H54 (cell line): ENCODE data around the gene ABCF3.

Experiments used
- DNase-seq: peaks from one replicate; pipeline ENCODE4 v3.0.0; 2011; ENCODE audit warnings: low spot score, mixed read lengths; ENCODE audit not compliant: insufficient read length
- FAIRE-seq: peaks from 3 replicates; lab custom pipeline; 2011; peaks lifted over from hg19 to GRCh38; lab: Jason Lieb, UNC
- POLR2A ChIP-seq: IDR thresholded peaks from 2 replicates; pipeline ENCODE4 v1.6.1; 2011; ENCODE audit warnings: low read depth, mild to moderate bottlenecking, low read length

Gene ABCF3

GRCh38 chr3:184227481-184227935 lies 41.5 kb downstream of the ABCF3 start:
- FAIRE-seq (no peak), DNase-seq (peak; percentile 89)
- no peak for TF ChIP-seq POLR2A

- FAIRE-seq, result no peak
- no peak for DNase-seq
- TF ChIP-seq POLR2A, result no peak
These were observed 42.6 kb downstream of the ABCF3 start for GRCh38 chr3:184228376-184229137.

- DNase-seq (peak; percentile 99), FAIRE-seq (no peak)
- no peak for TF ChIP-seq POLR2A
These were observed 43.5 kb downstream of the ABCF3 start, which contains the start of gene VWA5B2 for GRCh38 chr3:184229394-184230080. TSS of gene VWA5B2 (plus strand) at chr3:184229585. CDS start at chr3:184230529, 944 bp downstream.

GRCh38 chr3:184230081-184230602 lies 44.1 kb downstream of the ABCF3 start:
- FAIRE-seq (no peak), DNase-seq (no peak)
- no peak for TF ChIP-seq POLR2A

- no peak for TF ChIP-seq POLR2A
- no peak for DNase-seq
- no peak for FAIRE-seq
These were observed 44.9 kb downstream of the ABCF3 start for GRCh38 chr3:184230603-184231528.

GRCh38 chr3:184231671-184232070 lies 45.7 kb downstream of the ABCF3 start:
- no peak for FAIRE-seq
- no peak for TF ChIP-seq POLR2A
- no peak for DNase-seq

- TF ChIP-seq POLR2A, result no peak
- FAIRE-seq, result no peak
These were observed 47.3 kb downstream of the ABCF3 start for GRCh38 chr3:184233127-184233843.

GRCh38 chr3:184234224-184234623 lies 48.2 kb downstream of the ABCF3 start:
- no peak for TF ChIP-seq POLR2A
- DNase-seq (peak; percentile 100), FAIRE-seq (peak; percentile 97)

More at GRCh38 chr3:184233127-184233843, 47.3 kb downstream of the ABCF3 start:
- no peak for DNase-seq

GRCh38 chr3:184234671-184235380 lies 48.8 kb downstream of the ABCF3 start:
- no peak for TF ChIP-seq POLR2A
- FAIRE-seq (no peak), DNase-seq (peak; percentile 7)

- no peak for DNase-seq
- TF ChIP-seq POLR2A, result no peak
- FAIRE-seq, result no peak
These were observed 49.5 kb downstream of the ABCF3 start for GRCh38 chr3:184235381-184236032.

- DNase-seq, result no peak
- no peak for TF ChIP-seq POLR2A
- no peak for FAIRE-seq
These were observed 50.0 kb downstream of the ABCF3 start for GRCh38 chr3:184236033-184236410.

GRCh38 chr3:184236636-184237035 lies 50.6 kb downstream of the ABCF3 start:
- FAIRE-seq, result no peak
- no peak for TF ChIP-seq POLR2A
- DNase-seq, result no peak
